Tibial artery (tissue), 4 donors: ENCODE results near the gene SLC4A11.

Source experiments
- DNase-seq, 2 donors: peaks; one replicate each; pipeline ENCODE4 v3.0.0-alpha.2; 2019
- H3K27ac ChIP-seq, 2 donors: fragments of 200-600 bp; sonication (generic) in 1 of 2; 1 replicate in 1 of 2; 2 replicates in 1 of 2; pipeline ENCODE4 v1.5.1; 2018 to 2019; ENCODE audit warnings: mild to moderate bottlenecking in 1 of 2
- H3K27me3 ChIP-seq, 2 donors: fragments of 200-600 bp; sonication (generic) in 1 of 2; one replicate each; pipeline versions ENCODE4 v1.5.1 to v1.6.0; 2016 to 2019
- H3K36me3 ChIP-seq, 3 donors: fragments of 200-600 bp; sonication (generic) in 2 of 3; one replicate each; pipeline ENCODE4 v1.5.1; 2016 to 2019; ENCODE audit warnings: mild to moderate bottlenecking in 2 of 3
- H3K4me1 ChIP-seq, 4 donors: fragments of 200-600 bp; sonication (generic) in 2 of 4; 1 replicate in 3 of 4; 2 replicates in 1 of 4; pipeline ENCODE4 v1.5.1; 2016 to 2019
- H3K4me3 ChIP-seq, 2 donors: fragments of 200-600 bp; sonication (generic) in 1 of 2; 1 replicate in 1 of 2; 2 replicates in 1 of 2; pipeline ENCODE4 v1.5.1; 2018 to 2019; ENCODE audit warnings: mild to moderate bottlenecking in 2 of 2
- H3K9me3 ChIP-seq, 3 donors: fragments of 200-600 bp; sonication (generic) in 1 of 3; one replicate each; pipeline ENCODE4 v1.5.1; 2016 to 2019
- CTCF ChIP-seq, 2 experiments: fragments of 200-600 bp in 1 of 2; fragments of 450-650 bp in 1 of 2; IDR thresholded peaks; one replicate each; pipeline ENCODE4 v1.5.1; 2017 to 2019; ENCODE audit warnings: antibody characterized with exemption in 2 of 2, mild to moderate bottlenecking in 1 of 2, moderate library complexity in 1 of 2
- intact Hi-C: fragments of 100-400 bp; cut with DNase I; formaldehyde crosslinking; loops from one replicate; pipeline ENCODE4 v1.15.0; 2023; ENCODE audit warnings: low total_unique reads

The SLC4A11 gene

DNA sequence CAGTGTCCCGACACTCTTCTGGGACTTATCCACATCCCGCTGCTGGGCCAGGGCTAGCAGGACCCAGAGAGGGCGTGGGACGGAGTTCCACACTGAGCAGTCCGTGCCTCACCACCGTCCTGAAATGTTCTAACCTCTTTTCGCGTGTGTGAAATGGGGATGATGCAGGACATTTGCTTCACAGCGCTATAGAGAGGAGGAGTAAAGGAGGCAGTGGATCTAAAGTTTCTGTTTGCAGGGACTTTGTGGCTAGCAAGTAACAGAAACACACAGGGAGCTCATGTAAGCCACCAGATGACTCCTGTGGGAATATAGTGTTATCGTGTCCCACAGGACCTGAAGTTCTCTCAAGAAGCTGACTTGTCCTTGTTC lies 29.1 kb downstream of the SLC4A11 start:
- intact Hi-C loops = loop anchor here (5.0 kb wide), 1 partner anchor 53 kb away; the partner anchor contains the start of genes FASTKD5 and UBOX5
- no peak for TF ChIP-seq CTCF (IDR thresholded peaks at IDR 0.05)
- Histone ChIP-seq H3K27me3 (no peaks in the 10 kb centered on the region), H3K9me3 (no peaks in the 10 kb centered on the region), H3K36me3 (peaks cover 0 to 20% (median 13%) of the 10 kb centered on the region in 3 donors), H3K4me3 (peak overlapping the region; percentile 92 to 96), H3K4me1 (peaks cover 0 to 17% (median 6%) of the 10 kb centered on the region in 4 donors), H3K27ac (peak overlapping the region; percentile 81 to 90)
- DNase-seq = no peak

GRCh38 chr20:3209257-3209945 lies 29.6 kb downstream of the SLC4A11 start, which contains the start of gene ITPA:
ITPA (plus strand) TSS chr20:3209498; CDS start chr20:3209552, 54 bp downstream.
- TF ChIP-seq CTCF (IDR thresholded peaks at IDR 0.05) = no peak
- peak within 1 kb of the TSS; percentile 81 to 90 for H3K27ac ChIP-seq
- H3K4me1 ChIP-seq = peaks cover 0 to 17% (median 6%) of the 10 kb centered on the region in 4 donors
- no peaks in the 10 kb centered on the region for H3K9me3 ChIP-seq
- DNase-seq = peak in 1 of 2 donors; percentile 32
- no peaks in the 10 kb centered on the region for H3K27me3 ChIP-seq
- H3K36me3 ChIP-seq = peaks cover 0 to 14% (median 9%) of the 10 kb centered on the region in 3 donors
- intact Hi-C loops = no loop called here
- peak within 1 kb of the TSS; percentile 92 to 96 for H3K4me3 ChIP-seq

DNA sequence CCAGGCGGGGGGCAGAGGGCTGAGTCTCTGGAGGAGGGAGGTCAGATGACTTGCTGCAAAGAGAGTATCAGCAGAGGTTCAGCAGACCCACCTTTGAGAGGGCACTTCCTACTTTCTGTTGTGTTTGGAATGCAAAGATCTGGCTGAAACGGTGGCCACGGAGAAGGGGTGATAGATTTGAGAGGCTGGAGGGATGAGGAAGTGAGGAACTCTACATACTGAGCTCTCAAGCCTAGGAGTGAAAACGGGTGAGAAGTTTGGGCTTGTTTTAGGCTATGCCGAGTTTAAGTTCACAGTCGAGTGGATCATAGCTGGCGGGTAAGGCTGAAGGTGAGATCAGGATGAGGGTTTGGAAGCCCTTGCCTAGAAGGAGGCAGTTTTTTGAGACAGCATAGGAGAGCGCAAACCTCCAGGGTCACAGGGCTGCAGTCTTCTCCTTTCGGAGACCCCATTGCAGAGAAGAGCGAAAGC lies 30.2 kb downstream of the SLC4A11 start:
- peak overlapping the region; percentile 81 to 90 for H3K27ac ChIP-seq
- H3K36me3 ChIP-seq = peaks cover 0 to 9% (median 6%) of the 10 kb centered on the region in 3 donors
- intact Hi-C loops = no loop called here
- no peak for DNase-seq
- H3K4me1 ChIP-seq = peaks cover 0 to 17% (median 6%) of the 10 kb centered on the region in 4 donors
- H3K4me3 ChIP-seq = peak overlapping the region; percentile 92 to 96
- H3K27me3 ChIP-seq = no peaks in the 10 kb centered on the region
- no peaks in the 10 kb centered on the region for H3K9me3 ChIP-seq
- TF ChIP-seq CTCF (IDR thresholded peaks at IDR 0.05) = no peak

GRCh38 chr20:3204124-3204794 lies 34.7 kb downstream of the SLC4A11 start, which contains the start of gene DDRGK1:
DDRGK1 (minus strand) TSS chr20:3204682; CDS start chr20:3204627, 55 bp downstream.
- peaks cover 16 to 28% (median 19%) of the 10 kb centered on the region in 3 donors for H3K36me3 ChIP-seq
- no peaks in the 10 kb centered on the region for H3K27me3 ChIP-seq
- peaks cover 0 to 23% (median 16%) of the 10 kb centered on the region in 4 donors for H3K4me1 ChIP-seq
- intact Hi-C loops = no loop called here
- peak within 1 kb of the TSS; percentile 61 to 82 for H3K4me3 ChIP-seq
- no peak for TF ChIP-seq CTCF (IDR thresholded peaks at IDR 0.05)
- peak within 1 kb of the TSS; percentile 76 to 83 for H3K27ac ChIP-seq
- no peaks in the 10 kb centered on the region for H3K9me3 ChIP-seq
- DNase-seq = peak; percentile 88 to 93

DNA sequence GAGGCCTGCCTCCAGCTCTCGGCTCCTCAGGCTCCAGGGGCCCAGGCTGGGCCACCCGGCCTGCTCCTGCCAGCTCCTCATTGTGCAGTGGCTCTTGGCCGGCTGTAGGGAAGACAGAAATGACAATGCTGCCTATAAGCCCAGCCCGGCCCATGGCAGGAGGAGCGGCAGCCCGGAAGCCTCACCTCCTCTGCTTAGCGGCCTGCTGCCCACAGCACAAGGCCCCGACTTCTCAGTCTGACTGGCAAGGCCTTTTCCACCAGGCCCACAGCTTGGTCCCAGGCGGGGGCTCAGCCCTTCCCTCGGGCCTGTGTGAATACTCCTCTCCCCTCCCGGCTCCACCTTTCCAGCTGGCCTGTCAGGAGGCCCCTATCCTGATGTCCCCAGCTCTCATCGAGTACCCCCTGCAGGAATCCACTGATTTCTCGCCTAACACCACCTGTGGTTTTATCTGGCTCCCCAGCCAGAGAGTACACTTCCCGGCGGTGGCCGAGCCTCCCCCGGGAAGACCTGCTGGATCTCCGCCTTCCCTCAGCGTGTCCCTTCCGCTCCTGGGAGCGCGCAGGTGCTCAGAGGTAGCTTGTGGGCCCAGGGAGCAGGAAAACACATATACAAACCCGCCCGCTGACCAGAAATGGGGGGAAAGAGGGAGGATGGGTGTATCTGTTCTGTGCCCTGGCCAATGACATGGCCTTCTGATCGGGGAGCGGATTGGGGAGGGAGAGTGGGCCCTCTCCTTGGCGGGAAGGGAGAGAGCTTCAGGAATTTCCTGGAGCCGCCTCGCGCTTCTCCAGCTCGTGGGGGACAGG lies 35.5 kb downstream of the SLC4A11 start:
- no peak for TF ChIP-seq CTCF (IDR thresholded peaks at IDR 0.05)
- intact Hi-C loops = no loop called here
- no peak for DNase-seq

More for the DNA sequence above, 35.5 kb downstream of the SLC4A11 start:
- Histone ChIP-seq H3K4me1 (peaks cover 0 to 19% (median 14%) of the 10 kb centered on the region in 4 donors), H3K4me3 (peak overlapping the region; percentile 61 to 82), H3K27ac (peak overlapping the region; percentile 76 to 83), H3K27me3 (no peaks in the 10 kb centered on the region), H3K9me3 (no peaks in the 10 kb centered on the region), H3K36me3 (peaks cover 16 to 35% (median 23%) of the 10 kb centered on the region in 3 donors)
